ENCODE results near the gene C14orf119. TPM values are rescaled to one million over a fixed set of nuclear protein-coding genes. Genes with fewer than 3 reads are reported as not detected.

The C14orf119 gene
- total RNA-seq, 1 experiment from 2014 or later = 46.8 TPM

DNA sequence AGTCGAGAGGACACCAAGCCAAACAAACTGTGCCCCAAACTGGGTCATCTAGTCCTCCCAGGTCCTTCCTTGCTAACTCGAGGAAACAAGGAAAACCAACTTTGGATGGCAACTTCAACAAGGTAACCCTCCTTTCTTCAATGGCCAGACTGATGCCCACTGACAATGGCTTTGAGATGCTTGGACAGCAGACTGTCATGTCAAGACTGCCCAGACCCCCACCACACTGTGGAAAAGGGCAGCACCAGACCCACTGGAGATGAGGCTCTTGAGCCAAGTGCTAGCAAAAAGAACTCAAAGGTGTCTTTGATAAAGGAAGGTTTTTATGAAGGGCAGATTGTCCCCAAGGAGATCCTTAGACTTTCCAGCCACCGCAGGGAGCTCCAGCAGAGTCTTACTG is 28.9 kb upstream of the C14orf119 start:
- ChIA-PET RAD21 (ENCODE audit: low non-redundant PET in 1 of 2, low total read pairs in 2 of 2, uncharacterized antibody in 2 of 2, unreplicated experiment in 2 of 2) (no interaction called here), CTCF (interaction anchor here (1.3 kb wide), 2 partner anchors 12 to 80 kb away, joined by 3 read pairs; no protein-coding TSS in a partner anchor), POLR2A (interaction anchor here (0.8 kb wide), 1 partner anchor 8 kb away, joined by 3 read pairs; no protein-coding TSS in a partner anchor)
- Histone ChIP-seq H3K27me3 (ENCODE audit: insufficient read depth, low read length) (no peaks in the 10 kb centered on the region), H4K20me1 (ENCODE audit: insufficient read depth) (no peaks in the 10 kb centered on the region), H3K4me1 (ENCODE audit: control insufficient read depth in 1 of 2, insufficient read depth in 2 of 2, low read length in 2 of 2) (peaks cover 33 to 42% of the 10 kb centered on the region in 2 experiments; a peak in 3 of 4 replicates), H3K9ac (ENCODE audit: low read length) (no peak overlapping the region), H3K4me3 (replicated peaks in 1 of 2; ENCODE audit: low read depth in 1 of 2, low read length in 2 of 2) (no peak overlapping the region), H3K36me3 (ENCODE audit: control insufficient read depth in 1 of 2, insufficient read depth in 2 of 2, low read length in 2 of 2) (peaks cover 48 to 69% of the 10 kb centered on the region in 2 experiments), H3K9me2 (ENCODE audit: insufficient read depth) (no peaks in the 10 kb centered on the region), H3K9me3 (ENCODE audit: control insufficient read depth in 1 of 2, insufficient read depth in 1 of 2, low read depth in 1 of 2, low read length in 2 of 2) (no peaks in the 10 kb centered on the region), H3K79me2 (ENCODE audit: insufficient read depth, low read length) (peaks cover 61% of the 10 kb centered on the region), H3K27ac (ENCODE audit: low read depth, low read length) (no peak overlapping the region), H3K4me2 (ENCODE audit: low read length) (no peak overlapping the region), H2AFZ (ENCODE audit: low read depth, low read length, poor library complexity, severe bottlenecking) (no peak overlapping the region)
- ATAC-seq (no peak), DNase-seq (ENCODE audit: low read depth, low spot score) (no peak)
- intact Hi-C loops (cut with micrococcal nuclease) = no loop called here
- BruUV-seq (replicated peaks) = no TSS peak
- TF ChIP-seq SRF (IDR thresholded peaks at IDR 0.05; ENCODE audit: low read depth) (no peak), POLR2AphosphoS5 (IDR thresholded peaks at IDR 0.05; ENCODE audit: low read depth, low read length) (no peak), ZFX (IDR thresholded peaks at IDR 0.05) (no peak), ZNF274 (IDR thresholded peaks at IDR 0.05; ENCODE audit: low read depth, low read length) (no peak), SP1 (IDR thresholded peaks at IDR 0.05; ENCODE audit: low read depth) (no peak), TCF7L2 (IDR thresholded peaks at IDR 0.05; ENCODE audit: borderline replicate concordance, extremely low read depth, insufficient read depth, insufficient read length) (no peak), ELF1 (IDR thresholded peaks at IDR 0.05; ENCODE audit: borderline replicate concordance, low read depth) (no peak)
- TF ChIP-seq, protein P1, sequence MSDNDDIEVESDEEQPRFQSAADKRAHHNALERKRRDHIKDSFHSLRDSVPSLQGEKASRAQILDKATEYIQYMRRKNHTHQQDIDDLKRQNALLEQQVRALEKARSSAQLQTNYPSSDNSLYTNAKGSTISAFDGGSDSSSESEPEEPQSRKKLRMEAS (IDR thresholded peaks at IDR 0.05) = no peak
- TF ChIP-seq, protein P2, sequence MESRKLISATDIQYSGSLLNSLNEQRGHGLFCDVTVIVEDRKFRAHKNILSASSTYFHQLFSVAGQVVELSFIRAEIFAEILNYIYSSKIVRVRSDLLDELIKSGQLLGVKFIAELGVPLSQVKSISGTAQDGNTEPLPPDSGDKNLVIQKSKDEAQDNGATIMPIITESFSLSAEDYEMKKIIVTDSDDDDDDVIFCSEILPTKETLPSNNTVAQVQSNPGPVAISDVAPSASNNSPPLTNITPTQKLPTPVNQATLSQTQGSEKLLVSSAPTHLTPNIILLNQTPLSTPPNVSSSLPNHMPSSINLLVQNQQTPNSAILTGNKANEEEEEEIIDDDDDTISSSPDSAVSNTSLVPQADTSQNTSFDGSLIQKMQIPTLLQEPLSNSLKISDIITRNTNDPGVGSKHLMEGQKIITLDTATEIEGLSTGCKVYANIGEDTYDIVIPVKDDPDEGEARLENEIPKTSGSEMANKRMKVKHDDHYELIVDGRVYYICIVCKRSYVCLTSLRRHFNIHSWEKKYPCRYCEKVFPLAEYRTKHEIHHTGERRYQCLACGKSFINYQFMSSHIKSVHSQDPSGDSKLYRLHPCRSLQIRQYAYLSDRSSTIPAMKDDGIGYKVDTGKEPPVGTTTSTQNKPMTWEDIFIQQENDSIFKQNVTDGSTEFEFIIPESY (IDR thresholded peaks at IDR 0.05; ENCODE audit: extremely low read depth, insufficient replicate concordance, low read length) = no peak
- TF ChIP-seq, protein P3, sequence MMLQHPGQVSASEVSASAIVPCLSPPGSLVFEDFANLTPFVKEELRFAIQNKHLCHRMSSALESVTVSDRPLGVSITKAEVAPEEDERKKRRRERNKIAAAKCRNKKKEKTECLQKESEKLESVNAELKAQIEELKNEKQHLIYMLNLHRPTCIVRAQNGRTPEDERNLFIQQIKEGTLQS (IDR thresholded peaks at IDR 0.05) = no peak

All from HCT116 (cell line).